HAP-1 (cell line): ENCODE data around the gene RHD.
A peak's percentile ranks its signal among the peaks of the same experiment; 100 is the strongest.
"Not testable (repeated sequence)": the region's sequence is repeated elsewhere in the genome, so short reads cannot be mapped to it uniquely, and the experiment has no call there.

Experiments
- DNase-seq, 2 experiments: peaks; one replicate each; pipeline ENCODE4 v3.0.0-alpha.2; 2016 to 2020; ENCODE audit warnings: low spot score in 2 of 2
- H3K27me3 ChIP-seq: fragments of 250-450 bp; sonication (Bioruptor Pico); 2 replicates; pipeline ENCODE4 v1.5.1; 2020; ENCODE audit warnings: low read depth, mild to moderate bottlenecking, moderate library complexity
- H3K36me3 ChIP-seq: fragments of 250-450 bp; sonication (Bioruptor Pico); replicated peaks from 2 replicates; pipeline ENCODE4 v1.5.1; 2020; ENCODE audit warnings: mild to moderate bottlenecking
- H3K4me1 ChIP-seq: fragments of 250-450 bp; sonication (Bioruptor Pico); 2 replicates; pipeline ENCODE4 v1.5.1; 2020; ENCODE audit warnings: mild to moderate bottlenecking
- H3K4me3 ChIP-seq: fragments of 250-450 bp; sonication (Bioruptor Pico); 2 replicates; pipeline ENCODE4 v1.5.1; 2020; ENCODE audit warnings: mild to moderate bottlenecking, moderate library complexity
- H3K9me3 ChIP-seq: fragments of 250-450 bp; sonication (Bioruptor Pico); 2 replicates; pipeline ENCODE4 v1.5.1; 2020; ENCODE audit warnings: mild to moderate bottlenecking, moderate library complexity
- in situ Hi-C: fragments of 300-500 bp; cut with MboI; formaldehyde crosslinking; loops from 3 replicates; pipeline ENCODE4 v1.14.3; 2020; ENCODE audit warnings: low sequenced_read_pairs, inconsistent platforms, mixed read lengths

Gene RHD

GRCh38 chr1:25272238-25272637 lies at the start of gene RHD:
TSS of gene RHD (plus strand) at chr1:25272509. CDS start at chr1:25272548, 39 bp downstream.
- H3K27me3 ChIP-seq, H3K9me3 ChIP-seq, H3K36me3 ChIP-seq, in situ Hi-C loops, H3K4me3 ChIP-seq, DNase-seq, H3K4me1 ChIP-seq: not testable (repeated sequence)

- Histone ChIP-seq H3K36me3 (peaks cover 39% of the 10 kb centered on the region), H3K9me3 (no peaks in the 10 kb centered on the region), H3K4me3 (no peak overlapping the region), H3K27me3 (no peaks in the 10 kb centered on the region), H3K4me1 (no peaks in the 10 kb centered on the region)
- DNase-seq, result no peak
- in situ Hi-C loops, result loop anchor here (25.0 kb wide), 1 partner anchor 535 kb away; no protein-coding TSS in a partner anchor
Measured at GRCh38 chr1:25222606-25223005, 49.7 kb upstream of the RHD start.

GRCh38 chr1:25223471-25223870 lies 48.8 kb upstream of the RHD start:
- Histone ChIP-seq H3K9me3 (no peaks in the 10 kb centered on the region), H3K4me1 (no peaks in the 10 kb centered on the region), H3K36me3 (peaks cover 48% of the 10 kb centered on the region), H3K27me3 (no peaks in the 10 kb centered on the region), H3K4me3 (no peak overlapping the region)
- no peak for DNase-seq
- in situ Hi-C loops, result loop anchor here (25.0 kb wide), 1 partner anchor 536 kb away; no protein-coding TSS in a partner anchor

GRCh38 chr1:25232027-25232865 lies 40.1 kb upstream of the RHD start, which contains the start of gene SYF2:
TSS of gene SYF2 (minus strand) at chr1:25232502. CDS start at chr1:25232467, 35 bp downstream.
- H3K4me1 ChIP-seq, result peaks cover 6% of the 10 kb centered on the region
- no peaks in the 10 kb centered on the region for H3K27me3 ChIP-seq
- H3K9me3 ChIP-seq, result no peaks in the 10 kb centered on the region
- peak within 1 kb of the TSS; percentile 77 for H3K4me3 ChIP-seq
- H3K36me3 ChIP-seq, result peaks cover 34% of the 10 kb centered on the region
- in situ Hi-C loops, result no loop called here
- DNase-seq, result peak; percentile 91 to 94

GRCh38 chr1:25232866-25233784 lies 39.2 kb upstream of the RHD start:
- peaks cover 25% of the 10 kb centered on the region for H3K36me3 ChIP-seq
- no peaks in the 10 kb centered on the region for H3K27me3 ChIP-seq
- in situ Hi-C loops, result no loop called here
- no peaks in the 10 kb centered on the region for H3K9me3 ChIP-seq
- peaks cover 6% of the 10 kb centered on the region for H3K4me1 ChIP-seq
- H3K4me3 ChIP-seq, result peak overlapping the region; percentile 77
- DNase-seq, result peak; percentile 72 to 86

- H3K4me1 ChIP-seq, DNase-seq, H3K27me3 ChIP-seq, in situ Hi-C loops, H3K9me3 ChIP-seq, H3K4me3 ChIP-seq: not testable (repeated sequence)
- H3K36me3 ChIP-seq, result peaks cover 14% of the 10 kb centered on the region
Measured at GRCh38 chr1:25235411-25235810, 36.9 kb upstream of the RHD start.

GRCh38 chr1:25236261-25236660 lies 36.0 kb upstream of the RHD start:
- not testable (repeated sequence) for H3K9me3 ChIP-seq, H3K4me3 ChIP-seq
- peaks cover 10% of the 10 kb centered on the region for H3K4me1 ChIP-seq

GRCh38 chr1:25238046-25238445 lies 34.3 kb upstream of the RHD start:
- in situ Hi-C loops, result no loop called here
- Histone ChIP-seq H3K4me1 (peaks cover 5% of the 10 kb centered on the region; the same call in 1 of the 2 replicates), H3K27me3 (no peaks in the 10 kb centered on the region)

More at GRCh38 chr1:25236261-25236660, 36.0 kb upstream of the RHD start:
- H3K27me3 ChIP-seq, DNase-seq, in situ Hi-C loops: not testable (repeated sequence)
- peaks cover 14% of the 10 kb centered on the region for H3K36me3 ChIP-seq

GRCh38 chr1:25239681-25240541 lies 32.4 kb upstream of the RHD start:
- Histone ChIP-seq H3K4me3 (peak overlapping the region; percentile 36), H3K27me3 (no peaks in the 10 kb centered on the region), H3K4me1 (peaks cover 5% of the 10 kb centered on the region; the same call in 1 of the 2 replicates), H3K9me3 (no peaks in the 10 kb centered on the region), H3K36me3 (peaks cover 36% of the 10 kb centered on the region)
- in situ Hi-C loops, result loop anchor here (10.0 kb wide), 1 partner anchor 575 kb away; the partner anchor contains the start of gene MTFR1L
- peak; percentile 89 to 92 for DNase-seq

More at GRCh38 chr1:25238046-25238445, 34.3 kb upstream of the RHD start:
- Histone ChIP-seq H3K9me3 (no peaks in the 10 kb centered on the region), H3K36me3 (peaks cover 30% of the 10 kb centered on the region), H3K4me3 (no peak overlapping the region)
- no peak for DNase-seq

- Histone ChIP-seq H3K9me3 (no peaks in the 10 kb centered on the region), H3K27me3 (no peaks in the 10 kb centered on the region), H3K4me1 (peaks cover 12% of the 10 kb centered on the region), H3K36me3 (peaks cover 53% of the 10 kb centered on the region), H3K4me3 (no peak overlapping the region)
- DNase-seq, result no peak
- in situ Hi-C loops, result loop anchor here (10.0 kb wide), 1 partner anchor 571 kb away; the partner anchor contains the start of gene MTFR1L
Measured at GRCh38 chr1:25243907-25244306, 28.4 kb upstream of the RHD start.

GRCh38 chr1:25245393-25245792 lies 26.9 kb upstream of the RHD start:
- Histone ChIP-seq H3K36me3 (peaks cover 53% of the 10 kb centered on the region), H3K4me3 (peak overlapping the region; percentile 98), H3K27me3 (no peaks in the 10 kb centered on the region), H3K4me1 (peaks cover 10% of the 10 kb centered on the region), H3K9me3 (no peaks in the 10 kb centered on the region)
- in situ Hi-C loops, result loop anchor here (10.0 kb wide), 1 partner anchor 569 kb away; the partner anchor contains the start of gene MTFR1L
- DNase-seq, result no peak

- H3K4me3 ChIP-seq, result peak overlapping the region; percentile 98
- peak; percentile 39 to 50 for DNase-seq
- no peaks in the 10 kb centered on the region for H3K27me3 ChIP-seq
- no peaks in the 10 kb centered on the region for H3K9me3 ChIP-seq
- H3K4me1 ChIP-seq, result peaks cover 8% of the 10 kb centered on the region
- in situ Hi-C loops, result loop anchor here (10.0 kb wide), 1 partner anchor 569 kb away; the partner anchor contains the start of gene MTFR1L
- peaks cover 53% of the 10 kb centered on the region for H3K36me3 ChIP-seq
Measured at GRCh38 chr1:25245809-25246599, 26.3 kb upstream of the RHD start.
